HG03139 (cell line): ENCODE data around the gene TMEM170B.

Experiments used
- ATAC-seq: cut with Tn5 transposase; IDR thresholded peaks from one replicate; pipeline ENCODE4 v1.9.1; 2021; ENCODE audit not compliant: unreplicated experiment

The TMEM170B gene

DNA sequence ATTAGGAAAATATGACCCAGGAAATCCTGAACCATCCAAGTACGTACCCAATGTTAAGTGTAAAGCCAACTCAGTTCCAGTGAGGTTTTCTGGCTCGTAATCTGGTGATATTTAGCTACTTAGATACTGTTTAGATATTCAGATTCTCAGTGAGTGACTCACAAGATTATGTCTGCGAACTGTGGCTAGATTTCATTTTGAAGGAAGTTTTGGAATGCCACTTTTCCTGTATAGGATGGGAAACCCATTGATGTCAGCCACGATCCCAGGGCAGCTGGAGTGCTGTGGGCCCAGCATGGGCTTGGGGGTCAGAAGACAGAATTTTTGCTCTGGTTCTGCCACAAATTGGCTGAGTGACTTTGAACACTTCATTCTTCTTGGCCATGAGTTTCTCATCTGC, 76.3 kb downstream of the TMEM170B start:
- ATAC-seq: no peak

DNA sequence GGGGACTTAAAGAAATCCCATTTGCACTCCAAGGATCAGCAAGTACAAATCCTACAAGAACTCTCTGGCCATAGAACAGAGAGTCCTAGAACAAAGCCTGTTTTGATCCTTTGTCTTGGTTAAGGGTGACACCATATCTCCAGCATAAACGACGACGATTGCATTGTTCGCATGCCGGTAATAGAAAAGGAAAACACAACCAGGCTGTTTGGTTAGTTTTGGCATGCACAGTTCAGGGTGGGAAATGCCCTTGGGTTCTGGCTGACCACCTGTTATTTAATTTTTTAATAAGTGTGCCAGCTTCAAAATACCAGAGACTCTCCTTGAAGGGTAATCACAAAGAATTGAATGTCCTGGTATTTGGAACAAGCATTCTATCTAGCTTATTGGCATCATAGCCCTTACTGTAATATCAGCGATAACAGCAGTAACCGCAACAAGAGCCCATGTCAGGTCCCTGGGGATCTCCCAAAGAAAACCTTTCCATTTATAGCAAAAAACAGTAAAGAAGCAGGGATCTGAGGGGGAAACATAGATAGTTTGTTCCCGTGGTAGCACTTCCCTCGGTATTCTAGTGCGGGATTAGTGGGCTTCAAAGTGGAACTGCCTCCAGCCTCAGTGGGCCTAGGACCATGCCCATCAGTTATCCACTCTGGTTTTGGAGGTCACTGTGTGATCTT, 77.1 kb downstream of the TMEM170B start:
- ATAC-seq: no peak

DNA sequence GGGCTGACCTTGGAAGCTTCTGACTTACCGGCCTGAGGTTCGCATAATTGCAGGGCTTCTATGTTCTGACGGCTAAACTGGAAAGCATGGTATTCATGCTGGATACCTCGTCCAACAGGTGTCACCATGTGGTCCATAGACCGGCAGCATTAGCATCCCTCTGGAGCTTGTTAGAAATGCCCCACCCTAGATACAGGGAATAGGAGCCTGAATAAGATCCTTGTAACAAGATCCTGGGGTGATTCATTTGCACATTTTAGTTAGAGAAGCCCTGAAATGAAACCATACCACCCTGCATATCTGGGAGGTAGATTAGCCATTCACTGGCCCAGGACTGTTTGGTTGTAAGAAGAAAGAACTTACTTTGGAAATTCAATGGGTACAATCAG, 77.7 kb downstream of the TMEM170B start:
- no peak for ATAC-seq

DNA sequence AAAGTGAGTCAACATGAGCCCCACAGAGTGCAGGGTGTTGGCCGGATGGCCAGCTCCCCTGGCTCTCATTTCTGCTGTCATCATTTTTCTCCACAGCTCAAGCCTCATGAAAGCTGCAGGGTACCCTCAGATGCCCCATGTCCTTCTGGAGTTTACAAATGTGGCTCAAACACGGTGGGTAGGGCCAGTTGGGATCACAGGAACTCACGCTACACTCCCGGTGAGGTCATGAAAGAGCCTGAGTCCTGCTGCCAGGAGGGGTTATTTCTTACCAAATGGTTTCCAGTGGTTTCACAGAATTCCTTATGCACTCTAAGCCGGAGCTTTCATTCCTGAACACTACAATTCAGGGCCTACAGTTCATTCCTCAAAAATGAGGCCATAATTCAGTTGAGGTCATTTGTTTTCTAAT, 78.7 kb downstream of the TMEM170B start:
- no peak for ATAC-seq

DNA sequence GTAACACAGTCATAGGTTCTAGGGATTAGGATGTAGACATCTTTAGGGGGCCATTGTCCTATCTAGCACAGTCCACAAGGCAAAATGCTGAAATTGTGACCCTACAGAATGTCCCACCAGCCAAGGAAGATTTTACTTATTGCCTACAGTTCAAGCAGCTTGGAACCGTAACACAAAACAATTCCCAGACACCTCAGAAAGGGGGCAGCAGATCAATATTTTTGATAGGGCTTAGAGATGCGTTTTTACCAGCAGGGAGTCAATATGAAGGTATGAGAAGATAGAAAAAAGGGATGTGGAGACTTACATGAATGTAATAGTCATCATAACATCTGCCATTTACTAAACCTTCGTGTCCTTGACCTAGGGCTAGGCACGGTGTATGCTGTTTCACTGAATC, 81.0 kb downstream of the TMEM170B start:
- ATAC-seq: no peak

DNA sequence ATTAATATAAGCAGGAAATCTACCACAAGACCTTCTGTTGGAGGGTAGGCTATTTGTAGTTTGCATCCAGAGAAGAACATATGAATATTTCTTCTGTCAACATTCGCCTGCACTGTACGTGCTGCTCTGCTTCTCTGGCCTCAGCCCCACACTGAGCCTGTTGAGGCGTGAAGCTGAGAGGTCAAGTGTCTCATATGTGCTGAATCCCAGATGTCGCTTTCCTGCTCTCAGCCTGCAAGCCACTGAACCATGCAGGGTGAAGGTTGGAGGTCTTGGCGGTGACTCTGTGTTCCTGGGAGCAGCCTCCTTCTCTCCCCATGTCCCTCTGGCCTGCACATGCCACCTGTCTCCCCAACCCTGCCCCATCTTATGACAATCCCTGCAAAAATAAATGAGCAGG, 83.6 kb downstream of the TMEM170B start:
- no peak for ATAC-seq

DNA sequence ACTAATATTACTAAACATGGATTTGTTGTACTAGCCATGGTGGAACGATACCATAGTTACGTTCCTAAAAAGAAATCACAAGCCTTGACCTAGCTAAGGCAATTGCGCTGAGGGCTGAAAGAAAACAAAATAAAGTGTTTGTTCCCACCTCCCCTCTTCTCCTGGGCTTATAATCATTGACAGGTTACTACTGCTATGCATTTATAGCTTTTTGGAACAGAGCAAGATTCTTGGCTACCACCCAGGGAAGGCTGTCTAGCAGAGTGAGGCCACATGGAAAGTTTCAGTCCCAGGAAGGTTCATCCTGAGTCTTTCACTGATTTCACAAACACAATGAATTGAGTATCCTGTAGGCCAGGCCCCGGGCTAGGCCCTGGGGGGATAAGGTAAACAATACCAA, 84.6 kb downstream of the TMEM170B start:
- ATAC-seq: no peak

DNA sequence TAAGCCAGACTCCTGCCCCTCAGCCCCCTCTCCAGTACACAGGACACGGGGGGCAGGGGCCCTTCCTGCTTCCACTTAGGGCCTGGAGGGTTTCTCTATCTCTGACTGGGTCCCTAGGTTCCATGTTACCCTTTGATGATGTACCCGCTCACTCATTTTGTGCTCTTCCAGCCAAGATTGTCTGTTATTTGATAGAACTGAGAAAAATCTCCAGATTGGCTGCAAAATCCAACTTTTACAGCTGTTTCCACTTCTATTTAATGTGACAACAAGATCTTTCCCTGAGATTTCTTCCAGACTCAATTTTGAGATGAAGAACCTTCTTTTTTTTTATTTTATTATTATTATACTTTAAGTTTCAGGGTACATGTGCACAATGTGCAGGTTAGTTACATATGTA, 85.7 kb downstream of the TMEM170B start:
- no peak for ATAC-seq

DNA sequence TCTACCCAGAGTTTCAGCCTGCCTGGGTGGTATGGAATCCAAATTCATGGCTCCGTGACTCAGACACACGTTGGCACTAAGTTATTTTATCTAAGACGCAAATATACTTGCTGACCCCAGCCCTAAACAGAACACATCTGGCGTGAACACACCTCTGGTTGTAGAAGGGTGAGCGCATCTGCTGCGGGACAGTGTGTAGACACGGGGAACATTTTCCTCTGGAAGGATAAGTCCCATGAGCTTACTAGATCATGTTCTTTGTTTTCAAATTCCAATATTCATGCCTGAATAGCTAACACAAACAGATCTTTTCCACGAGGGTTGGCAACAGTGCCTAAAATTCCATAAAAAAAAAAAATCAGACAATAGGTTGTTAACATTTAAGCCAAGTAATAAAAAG, 87.8 kb downstream of the TMEM170B start:
- ATAC-seq: no peak

DNA sequence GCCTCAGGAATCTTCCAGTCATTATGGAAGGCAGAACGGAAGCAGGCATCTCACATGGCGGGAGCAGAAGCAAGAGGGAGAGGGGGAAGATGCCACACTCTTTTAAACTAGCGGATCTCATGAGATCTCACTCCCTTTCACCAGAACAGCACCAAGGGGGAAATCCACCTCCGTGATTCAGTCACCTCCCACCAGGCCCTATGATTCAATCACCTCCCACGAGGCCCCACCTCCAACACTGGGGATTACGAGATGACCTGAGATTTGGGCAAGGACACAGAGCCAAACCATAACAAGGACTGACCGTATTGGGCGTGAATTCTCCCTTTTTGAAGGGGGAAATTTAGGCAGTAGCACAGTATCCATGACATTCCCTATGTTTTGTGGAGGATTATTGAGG, 88.8 kb downstream of the TMEM170B start:
- ATAC-seq: no peak

DNA sequence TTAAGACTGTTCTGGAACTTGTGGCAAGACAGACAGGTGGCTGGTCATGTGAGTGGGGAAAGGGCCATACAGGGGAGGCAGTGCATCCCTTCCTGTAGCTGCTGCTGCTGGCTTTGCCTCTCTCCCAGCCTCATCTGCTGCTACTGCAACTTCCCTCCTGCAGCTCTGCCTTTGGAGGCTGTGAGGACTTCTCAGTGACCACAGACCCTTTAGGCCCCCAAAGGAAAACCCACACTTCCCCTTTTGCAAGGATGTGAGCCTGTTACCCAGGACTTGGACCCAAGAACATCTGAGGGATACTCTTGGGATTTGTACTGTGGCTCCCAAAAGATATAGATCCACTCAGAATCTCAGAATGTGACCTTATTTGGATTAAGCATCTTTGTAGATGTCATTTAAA, 91.0 kb downstream of the TMEM170B start:
- ATAC-seq: no peak

DNA sequence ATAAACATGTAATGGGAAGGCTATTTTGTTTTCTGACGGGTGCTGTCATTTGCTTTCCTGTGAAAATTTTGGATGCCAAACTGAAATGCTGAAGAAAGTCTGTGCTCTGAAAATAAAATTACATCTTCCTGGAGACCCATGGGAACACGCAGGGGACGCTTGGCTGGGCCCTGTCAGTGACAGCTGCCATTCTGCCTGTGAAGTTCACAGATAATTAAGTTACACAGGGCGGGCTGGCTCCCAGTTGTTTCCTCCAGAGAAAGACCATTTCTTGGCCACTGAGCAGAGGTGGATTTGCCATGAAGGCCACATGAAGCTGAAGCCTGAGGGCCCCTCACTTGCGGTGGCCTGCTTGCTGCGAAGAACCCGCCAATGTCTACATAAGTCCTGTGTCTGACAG, 93.5 kb downstream of the TMEM170B start:
- ATAC-seq: no peak

DNA sequence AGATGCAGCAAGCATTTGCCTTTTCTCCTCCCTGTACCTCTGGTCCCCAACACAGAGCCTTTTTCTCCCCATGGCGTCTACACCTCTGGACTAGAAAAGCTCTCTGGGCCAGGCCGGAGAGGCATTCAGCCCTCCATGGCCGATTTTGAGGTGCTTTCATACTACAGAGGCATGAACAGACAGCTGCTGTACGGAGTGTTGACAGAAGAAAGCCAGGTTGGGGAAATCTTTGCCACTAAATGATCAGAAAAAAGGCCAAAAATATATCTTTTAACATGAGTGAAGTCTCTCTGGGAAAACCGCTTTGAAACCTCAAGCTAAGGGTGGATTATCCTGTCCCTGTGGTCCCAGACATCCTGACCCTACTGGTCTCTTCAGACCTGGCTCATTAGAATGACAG, 94.0 kb downstream of the TMEM170B start:
- no peak for ATAC-seq

DNA sequence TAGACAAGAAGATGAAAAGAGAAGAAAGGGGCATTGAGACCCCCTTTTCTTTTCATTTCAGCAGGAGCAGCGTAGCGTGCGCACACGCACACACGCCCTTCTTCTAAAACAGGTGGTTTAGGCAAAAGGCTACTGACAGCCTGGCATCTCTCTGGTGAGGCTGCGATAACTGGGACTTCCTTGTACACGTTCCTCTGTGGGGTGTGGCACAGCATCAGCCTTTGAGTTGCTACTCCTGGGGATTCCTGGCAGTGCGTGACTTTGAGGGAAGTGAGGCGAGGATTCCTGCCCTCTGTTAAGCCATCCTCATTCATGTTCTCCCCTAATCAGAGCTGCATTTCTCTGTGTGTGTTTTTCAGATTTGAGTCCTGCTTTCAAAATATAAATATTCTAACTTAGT, 94.7 kb downstream of the TMEM170B start:
- no peak for ATAC-seq

DNA sequence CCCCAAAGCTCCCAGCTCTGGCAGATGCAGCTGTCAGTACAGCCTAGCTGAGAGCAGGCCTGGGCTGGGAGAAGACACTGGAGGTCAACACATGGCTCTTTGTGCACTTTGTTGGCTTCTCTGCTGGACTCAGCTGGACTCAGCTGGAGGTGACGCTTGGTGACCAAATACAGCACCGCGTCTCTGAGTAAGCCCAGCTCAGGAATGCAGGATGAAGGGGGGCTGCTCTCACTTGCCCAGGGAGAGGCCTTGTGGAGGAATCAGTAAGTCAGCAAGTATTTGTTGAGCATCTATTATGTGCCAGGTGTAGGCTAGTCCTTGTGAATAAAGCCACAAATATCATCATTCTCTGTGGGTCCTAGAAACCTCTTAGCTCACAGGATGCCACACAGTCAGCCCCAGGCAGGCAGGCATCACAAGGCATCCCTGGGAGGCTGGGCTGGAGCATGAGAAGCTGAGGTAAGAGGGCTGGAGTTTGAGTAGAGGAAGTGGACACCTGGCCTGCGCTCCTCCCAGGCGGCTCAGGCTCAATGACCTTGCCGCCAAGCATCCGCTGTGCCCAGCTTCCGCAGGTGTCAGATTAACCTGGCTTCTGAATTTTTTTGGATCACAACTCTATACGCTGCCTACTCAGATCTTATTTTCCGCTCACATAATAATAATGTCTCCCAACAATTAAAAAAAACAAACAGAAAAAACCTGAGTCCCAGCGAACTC, 95.4 kb downstream of the TMEM170B start:
- ATAC-seq: no peak
